Measurements from ENCODE around the gene PTGES3.

Gene PTGES3

DNA sequence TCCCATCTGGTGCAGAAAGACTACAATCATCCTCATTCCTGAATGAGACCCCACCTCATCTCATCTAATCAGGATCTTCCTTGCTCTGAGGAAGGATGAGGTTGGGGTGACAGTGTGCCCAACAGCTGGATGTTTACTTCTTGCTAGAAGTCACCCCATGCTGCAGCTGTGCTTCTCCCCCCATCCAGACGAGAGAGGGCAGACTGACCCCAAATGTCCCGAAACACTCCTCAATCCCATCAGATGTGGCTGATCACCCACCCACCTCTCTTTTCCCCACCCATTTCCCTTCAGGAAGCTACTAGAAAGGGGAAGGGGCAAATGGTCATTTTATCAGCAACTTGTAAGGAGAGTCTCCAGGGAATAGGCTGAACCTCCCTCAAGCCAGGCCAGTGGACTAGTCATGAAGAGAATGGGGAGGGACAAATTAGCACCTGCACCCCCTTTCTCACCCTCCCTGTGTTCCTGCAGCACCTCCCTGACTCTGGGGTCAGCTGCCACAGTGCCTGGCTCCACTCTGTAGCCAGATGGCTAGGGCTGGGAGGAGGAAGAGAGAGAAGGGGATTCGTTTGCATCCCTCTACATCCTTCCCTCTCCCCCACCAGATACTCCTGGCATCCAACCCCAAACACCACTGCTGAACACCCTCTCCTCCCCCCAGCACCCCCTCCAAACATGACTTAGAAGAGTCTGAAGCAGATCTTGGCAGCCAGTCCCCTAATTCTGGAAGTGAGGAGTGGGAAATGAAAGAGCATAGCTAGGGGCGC lies 55.2 kb downstream of the PTGES3 start:
- ATAC-seq, result no peak
- no peak for TF ChIP-seq OSR1 (CRISPR knock-in tag; IDR thresholded peaks at IDR 0.05)
- no peak for TF ChIP-seq POU6F1 (CRISPR knock-in tag; IDR thresholded peaks at IDR 0.05; ENCODE audit: borderline replicate concordance, low read depth)
- no peak for TF ChIP-seq CREB5 (CRISPR knock-in tag; IDR thresholded peaks at IDR 0.05; ENCODE audit: low read depth)
- no peak for TF ChIP-seq ZNF70 (CRISPR knock-in tag; IDR thresholded peaks at IDR 0.05)
- TF ChIP-seq SNAI2 (CRISPR knock-in tag; IDR thresholded peaks at IDR 0.05), result no peak

- no peak for TF ChIP-seq CSRNP3 (CRISPR knock-in tag; IDR thresholded peaks at IDR 0.05)
- TF ChIP-seq, protein P1, sequence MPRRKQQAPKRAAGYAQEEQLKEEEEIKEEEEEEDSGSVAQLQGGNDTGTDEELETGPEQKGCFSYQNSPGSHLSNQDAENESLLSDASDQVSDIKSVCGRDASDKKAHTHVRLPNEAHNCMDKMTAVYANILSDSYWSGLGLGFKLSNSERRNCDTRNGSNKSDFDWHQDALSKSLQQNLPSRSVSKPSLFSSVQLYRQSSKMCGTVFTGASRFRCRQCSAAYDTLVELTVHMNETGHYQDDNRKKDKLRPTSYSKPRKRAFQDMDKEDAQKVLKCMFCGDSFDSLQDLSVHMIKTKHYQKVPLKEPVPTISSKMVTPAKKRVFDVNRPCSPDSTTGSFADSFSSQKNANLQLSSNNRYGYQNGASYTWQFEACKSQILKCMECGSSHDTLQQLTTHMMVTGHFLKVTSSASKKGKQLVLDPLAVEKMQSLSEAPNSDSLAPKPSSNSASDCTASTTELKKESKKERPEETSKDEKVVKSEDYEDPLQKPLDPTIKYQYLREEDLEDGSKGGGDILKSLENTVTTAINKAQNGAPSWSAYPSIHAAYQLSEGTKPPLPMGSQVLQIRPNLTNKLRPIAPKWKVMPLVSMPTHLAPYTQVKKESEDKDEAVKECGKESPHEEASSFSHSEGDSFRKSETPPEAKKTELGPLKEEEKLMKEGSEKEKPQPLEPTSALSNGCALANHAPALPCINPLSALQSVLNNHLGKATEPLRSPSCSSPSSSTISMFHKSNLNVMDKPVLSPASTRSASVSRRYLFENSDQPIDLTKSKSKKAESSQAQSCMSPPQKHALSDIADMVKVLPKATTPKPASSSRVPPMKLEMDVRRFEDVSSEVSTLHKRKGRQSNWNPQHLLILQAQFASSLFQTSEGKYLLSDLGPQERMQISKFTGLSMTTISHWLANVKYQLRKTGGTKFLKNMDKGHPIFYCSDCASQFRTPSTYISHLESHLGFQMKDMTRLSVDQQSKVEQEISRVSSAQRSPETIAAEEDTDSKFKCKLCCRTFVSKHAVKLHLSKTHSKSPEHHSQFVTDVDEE (CRISPR knock-in tag; IDR thresholded peaks at IDR 0.05), result no peak
- TF ChIP-seq GLIS3 (CRISPR knock-in tag; IDR thresholded peaks at IDR 0.05), result no peak
- TF ChIP-seq ZFP30 (CRISPR knock-in tag; IDR thresholded peaks at IDR 0.05), result no peak
- no peak for TF ChIP-seq ZNF565 (CRISPR knock-in tag; conservative IDR thresholded peaks at IDR 0.05; ENCODE audit: low read depth)
- no peak for TF ChIP-seq ISL1 (CRISPR knock-in tag; IDR thresholded peaks at IDR 0.05)
- no peak for TF ChIP-seq ZNF70 (CRISPR knock-in tag; IDR thresholded peaks at IDR 0.05)
- TF ChIP-seq CREB5 (CRISPR knock-in tag; IDR thresholded peaks at IDR 0.05; ENCODE audit: low read depth), result no peak
- no peak for TF ChIP-seq CSDC2 (CRISPR knock-in tag; IDR thresholded peaks at IDR 0.05)
- no peak for TF ChIP-seq PPARA (CRISPR knock-in tag; IDR thresholded peaks at IDR 0.05; ENCODE audit: borderline replicate concordance)
- no peak for TF ChIP-seq TCF4 (CRISPR knock-in tag; IDR thresholded peaks at IDR 0.05; ENCODE audit: borderline replicate concordance)
- TF ChIP-seq OSR1 (CRISPR knock-in tag; IDR thresholded peaks at IDR 0.05), result no peak
- no peak for TF ChIP-seq POU6F1 (CRISPR knock-in tag; IDR thresholded peaks at IDR 0.05; ENCODE audit: borderline replicate concordance, low read depth)
- no peak for TF ChIP-seq ZFP3 (CRISPR knock-in tag; IDR thresholded peaks at IDR 0.05)
- no peak for TF ChIP-seq ZC3H10 (CRISPR knock-in tag; IDR thresholded peaks at IDR 0.05)
- no peak for TF ChIP-seq RARB (CRISPR knock-in tag; IDR thresholded peaks at IDR 0.05)
- no peak for TF ChIP-seq ZNF8 (CRISPR knock-in tag; IDR thresholded peaks at IDR 0.05)
- ATAC-seq, result no peak
These were observed 56.0 kb downstream of the PTGES3 start for GRCh38 chr12:56631790-56632700.
